Occipital lobe (tissue), 2 donors: ENCODE measurements around the gene EIF1AD. TPM values are rescaled to one million over a fixed set of nuclear protein-coding genes. Genes with fewer than 3 reads are reported as not detected.

Experiments
- DNase-seq: peaks from one replicate; lab custom pipeline; 2025; lab: John Stamatoyannopoulos, UW
- total RNA-seq: library from RNA; depleted of rRNA; stranded (reverse); fragments of >200 nt; gene quantifications from one replicate; pipeline ENCODE4 v1.2.3, GENCODE V29; 2014

The EIF1AD gene
- total RNA-seq, 1 donor from 2014 or later = 20.7 TPM

DNA sequence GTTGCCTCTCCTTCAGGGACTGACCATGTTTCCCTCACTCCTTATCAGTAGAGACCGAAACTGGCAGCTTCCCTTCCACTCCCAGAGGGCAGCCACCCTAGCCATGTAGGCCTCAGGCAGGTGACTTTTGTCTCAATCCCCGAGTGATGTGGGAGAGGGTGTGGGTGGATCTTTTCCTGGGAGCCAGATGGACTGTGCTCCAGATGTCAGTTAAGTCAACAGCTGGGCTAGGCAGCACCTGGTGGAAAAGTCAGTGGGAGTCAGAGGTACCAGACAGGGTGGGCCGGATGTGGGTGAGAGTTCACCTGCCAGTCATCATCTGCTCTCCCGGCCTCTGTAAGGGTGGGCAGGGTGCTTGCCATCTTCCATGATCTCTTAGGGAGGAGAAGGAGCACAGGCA lies 2.2 kb upstream of the EIF1AD start:
- DNase-seq = no peak

GRCh38 chr11:66003291-66003690 lies 1.3 kb upstream of the EIF1AD start:
- DNase-seq = no peak

DNA sequence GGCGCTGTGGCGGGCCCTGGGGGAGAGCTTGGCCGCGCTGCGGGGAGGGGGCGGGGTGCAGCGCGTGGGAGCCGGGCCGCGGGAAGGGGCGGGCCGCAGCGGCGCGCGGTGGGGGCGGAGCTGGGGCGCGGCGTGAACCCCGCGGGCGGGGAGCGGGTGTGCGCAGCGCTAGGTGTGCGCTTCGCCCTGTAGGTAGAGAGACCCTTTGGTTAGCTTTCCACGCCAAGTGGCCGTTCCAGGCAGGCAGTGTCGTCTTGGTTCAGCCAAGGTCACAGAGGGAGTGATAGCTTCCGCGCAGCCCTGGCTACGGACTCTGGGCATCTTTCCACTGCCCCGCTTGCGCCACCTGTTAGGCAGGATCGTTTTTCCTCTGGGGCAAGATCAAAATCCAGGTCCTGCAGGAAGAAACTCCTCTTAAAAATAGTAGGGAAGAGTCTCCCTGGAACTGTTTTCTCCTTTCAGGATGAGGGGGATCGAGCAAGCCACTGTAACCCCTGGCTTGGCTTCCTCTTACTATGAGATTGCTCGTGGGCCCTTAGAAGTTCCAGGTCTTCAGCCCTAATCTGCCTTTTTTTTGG lies 780 bp upstream of the EIF1AD start:
- DNase-seq = peak; percentile 74

- no peak for DNase-seq
These were observed 4.7 kb downstream of the EIF1AD start for GRCh38 chr11:65997286-65997685.

- no peak for DNase-seq
These were observed 9.9 kb downstream of the EIF1AD start for GRCh38 chr11:65992056-65992455.

GRCh38 chr11:65988791-65989592 lies 13.0 kb downstream of the EIF1AD start:
- peak; percentile 86 for DNase-seq

GRCh38 chr11:65987336-65987735 lies 14.6 kb downstream of the EIF1AD start:
- DNase-seq = no peak

DNA sequence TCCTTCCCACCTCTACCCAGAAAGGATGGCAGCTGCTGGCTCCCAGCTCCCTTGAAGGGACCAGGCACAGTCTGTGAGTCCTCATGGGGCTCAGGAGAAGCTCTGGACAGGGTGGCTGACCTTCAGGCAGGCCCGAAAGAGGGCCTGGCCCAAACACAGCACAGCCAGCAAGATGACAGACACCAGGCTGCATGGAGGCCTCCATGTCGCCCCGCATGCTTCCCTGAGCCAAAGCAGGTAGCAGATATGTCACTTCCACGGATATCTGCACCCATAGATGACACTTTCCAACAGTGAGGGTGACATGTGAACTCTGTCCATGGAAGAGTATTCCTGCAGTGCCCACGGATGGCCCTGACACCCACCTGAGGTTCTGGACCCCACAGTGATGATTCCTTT lies 18.4 kb downstream of the EIF1AD start:
- DNase-seq = no peak

GRCh38 chr11:65982824-65983588 lies 19.0 kb downstream of the EIF1AD start:
- no peak for DNase-seq

- DNase-seq = no peak
These were observed 19.8 kb downstream of the EIF1AD start for GRCh38 chr11:65981972-65982823.

- DNase-seq = no peak
These were observed 20.7 kb downstream of the EIF1AD start for GRCh38 chr11:65981101-65981740.

- DNase-seq = no peak
These were observed 22.6 kb downstream of the EIF1AD start for GRCh38 chr11:65979261-65979759.

- DNase-seq = no peak
These were observed 23.3 kb downstream of the EIF1AD start for GRCh38 chr11:65978391-65979238.

DNA sequence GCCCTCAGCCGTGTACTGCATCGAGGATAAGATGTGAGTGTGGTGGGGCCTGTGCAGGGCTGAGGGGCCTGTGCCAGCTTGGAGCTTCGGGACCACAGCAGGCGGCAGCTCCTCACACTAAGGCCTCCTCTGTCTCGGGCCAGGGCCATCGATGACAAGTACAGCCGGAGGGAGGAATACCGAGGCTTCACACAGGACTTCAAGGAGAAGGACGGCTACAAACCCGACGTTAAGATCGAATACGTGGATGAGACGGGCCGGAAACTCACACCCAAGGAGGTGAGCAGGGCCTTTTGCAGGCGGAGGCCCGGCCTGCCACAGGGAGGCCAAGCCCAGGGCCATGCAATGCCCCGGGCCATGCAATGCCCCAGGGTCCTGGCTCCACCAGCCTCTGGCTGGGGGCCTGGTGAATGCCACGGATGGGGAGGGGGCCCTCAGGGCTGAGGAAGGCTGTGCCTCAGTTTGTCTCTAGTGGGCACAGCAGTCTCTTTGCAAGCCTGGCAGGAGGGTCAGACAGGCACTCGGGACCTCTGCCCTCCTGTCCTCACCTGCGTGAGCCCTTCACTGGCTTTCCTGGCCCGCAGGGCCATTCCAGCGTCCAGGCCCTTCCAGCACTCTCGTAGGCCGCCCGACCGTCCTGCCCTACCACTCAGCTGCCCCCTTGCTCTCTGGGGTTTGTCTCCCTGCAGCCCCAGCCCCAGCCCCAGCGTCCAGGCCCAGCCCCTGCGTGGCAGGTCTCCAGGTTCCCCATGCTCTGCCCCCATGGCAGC lies 24.2 kb downstream of the EIF1AD start:
- DNase-seq = no peak

DNA sequence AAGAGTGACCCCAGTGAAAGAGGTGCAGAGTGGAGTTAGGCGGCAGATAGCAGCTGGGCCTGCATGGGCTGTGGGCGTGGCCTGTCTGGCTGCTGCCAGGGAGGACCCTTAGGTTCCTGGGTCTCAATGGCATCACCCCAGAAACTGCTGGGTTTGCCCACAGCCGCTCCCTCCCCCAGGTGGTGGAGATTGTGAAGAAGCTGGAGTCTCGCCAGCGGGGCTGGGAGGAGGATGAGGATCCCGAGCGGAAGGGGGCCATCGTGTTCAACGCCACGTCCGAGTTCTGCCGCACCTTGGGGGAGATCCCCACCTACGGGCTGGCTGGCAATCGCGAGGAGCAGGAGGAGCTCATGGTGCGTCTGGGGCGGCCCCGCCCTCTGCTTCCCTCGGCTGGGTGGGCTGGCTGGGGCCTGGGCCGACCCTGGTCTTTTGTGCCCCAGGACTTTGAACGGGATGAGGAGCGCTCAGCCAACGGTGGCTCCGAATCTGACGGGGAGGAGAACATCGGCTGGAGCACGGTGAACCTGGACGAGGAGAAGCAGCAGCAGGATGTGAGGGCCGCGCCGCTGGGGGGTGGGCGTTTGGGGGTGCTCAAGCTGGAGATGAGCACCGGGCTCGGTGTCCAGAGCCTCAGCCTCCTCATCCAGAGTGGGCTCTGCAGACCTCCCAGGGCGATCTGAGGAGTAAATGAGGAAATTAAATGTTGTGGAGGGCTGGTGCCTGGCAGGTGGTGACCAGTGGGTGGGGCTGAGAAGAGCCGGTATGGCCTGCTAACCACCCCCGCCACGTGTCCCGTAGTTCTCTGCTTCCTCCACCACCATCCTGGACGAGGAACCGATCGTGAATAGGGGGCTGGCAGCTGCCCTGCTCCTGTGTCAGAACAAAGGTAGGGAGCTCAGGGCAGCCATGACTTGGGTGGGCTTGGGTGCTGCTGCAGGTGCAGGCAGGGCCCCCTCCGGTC lies 25.5 kb downstream of the EIF1AD start:
- DNase-seq = no peak

GRCh38 chr11:65975771-65976170 lies 26.2 kb downstream of the EIF1AD start:
- no peak for DNase-seq

DNA sequence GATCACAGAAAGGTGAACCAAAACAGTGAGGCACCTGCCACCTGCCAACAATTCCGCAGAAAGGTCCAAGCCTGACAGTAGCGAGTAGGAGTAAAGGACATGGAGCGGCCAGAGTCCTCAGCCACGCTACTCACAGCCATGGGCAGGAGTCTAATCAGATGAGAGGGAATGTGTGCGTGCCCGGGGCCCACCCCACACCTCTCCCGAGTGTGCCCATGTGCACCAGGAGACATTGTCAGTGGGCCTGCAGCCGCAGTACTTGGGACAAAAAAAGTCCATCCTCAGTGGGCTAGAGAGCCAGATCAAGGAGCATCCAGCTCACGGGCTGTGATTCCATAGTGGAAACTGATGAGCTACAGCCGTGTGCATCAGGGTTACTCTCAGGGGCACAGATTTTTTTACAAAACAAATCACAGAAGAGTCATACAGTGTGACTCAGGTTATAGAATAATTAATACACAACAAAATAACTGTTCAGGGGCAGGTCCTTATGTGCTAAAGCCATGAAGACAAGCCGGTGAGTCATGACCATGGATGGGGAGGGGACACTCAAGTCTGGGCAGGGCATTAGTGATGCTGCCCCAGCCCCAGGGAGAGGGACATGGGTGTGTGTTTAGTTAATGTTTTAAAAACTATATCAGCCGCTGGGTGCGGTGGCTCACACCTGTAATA lies 28.4 kb downstream of the EIF1AD start:
- no peak for DNase-seq
